ENCODE measurements around the gene MTOR.

MTOR gene

DNA sequence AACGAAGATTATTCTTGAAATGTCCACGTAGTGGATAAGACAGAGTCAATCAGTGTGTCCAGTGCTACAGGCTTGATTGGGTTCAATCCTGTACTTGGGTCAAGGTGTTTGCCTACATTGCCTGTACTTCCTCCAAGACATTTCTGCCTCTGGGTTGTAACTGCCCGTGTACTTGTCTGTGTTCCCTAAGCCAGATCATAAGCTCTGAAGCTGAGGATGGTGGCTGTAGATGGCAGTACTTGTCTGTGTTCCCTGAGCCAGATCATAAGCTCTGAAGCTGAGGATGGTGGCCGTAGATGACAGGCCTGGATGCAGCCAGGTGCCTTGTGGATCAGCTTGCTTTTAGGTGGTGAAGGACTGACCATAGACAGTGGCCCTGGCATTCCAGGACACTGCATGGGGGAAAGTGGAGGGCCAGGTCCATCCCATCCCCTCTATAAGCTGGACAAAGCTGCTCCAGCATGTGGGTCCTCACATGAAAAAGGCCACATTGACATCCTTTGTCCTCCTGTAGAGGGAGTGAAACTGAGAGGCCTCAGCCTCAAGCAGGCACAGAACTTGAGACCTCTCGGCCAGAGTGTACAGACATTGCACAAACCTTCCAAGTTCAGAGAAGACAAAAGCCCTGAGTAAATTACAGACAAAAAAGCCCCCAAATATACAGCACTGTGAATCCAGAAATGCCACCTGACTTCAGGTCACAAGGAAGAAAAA, 200.5 kb downstream of the MTOR start:
- TF ChIP-seq CTCF (conservative IDR thresholded peaks at IDR 0.05) = no peak
- peak overlapping the region; percentile 91 for H3K27ac ChIP-seq

DNA sequence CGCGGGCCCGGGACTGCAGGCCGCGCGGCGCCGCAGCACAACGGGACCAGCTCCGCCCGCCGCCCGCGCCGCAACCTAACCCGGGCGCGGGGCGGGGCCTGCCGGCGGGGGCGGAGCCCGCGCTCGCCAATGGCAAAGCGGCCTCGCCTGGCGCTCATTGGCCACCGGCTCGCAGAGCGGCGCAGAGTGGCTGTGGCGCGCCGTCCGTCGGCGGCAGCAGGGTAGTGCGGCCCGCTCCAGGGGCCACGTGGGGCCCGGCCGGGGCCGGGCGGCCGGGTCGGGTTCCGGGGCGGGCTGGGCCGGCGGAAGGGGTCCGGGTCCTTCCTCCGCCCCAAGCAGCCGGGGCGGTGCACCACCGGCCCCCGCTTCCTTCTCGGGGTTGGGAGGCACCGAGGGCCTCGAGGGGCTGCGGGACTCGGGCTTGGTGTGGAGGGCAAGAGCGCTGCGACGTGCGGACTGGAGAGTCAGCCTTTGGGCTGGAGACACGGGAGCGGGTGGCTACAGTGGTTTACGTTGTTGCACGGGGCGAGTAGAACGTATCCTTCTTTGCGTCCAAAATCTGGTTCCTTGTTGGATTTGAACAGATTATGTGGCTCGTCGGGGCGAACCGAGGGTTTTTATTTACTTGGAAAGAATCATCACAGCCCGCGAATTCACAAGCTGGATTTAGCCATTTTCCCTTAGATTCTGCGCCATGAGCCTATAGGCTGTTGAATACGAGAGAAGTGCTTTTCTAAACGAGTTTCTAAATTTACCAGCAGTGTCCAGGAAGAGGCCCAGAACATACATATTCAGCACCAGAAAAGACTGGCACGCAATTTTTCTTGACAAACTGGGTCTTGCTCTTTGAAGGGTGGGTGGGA, 202.2 kb downstream of the MTOR start, which contains the start of gene SRM:
TSS of gene SRM (minus strand) at position 51 of the 863 bp plus-strand sequence. CDS start 75 bp downstream, outside the sequence.
- no peak for TF ChIP-seq CTCF (conservative IDR thresholded peaks at IDR 0.05)
- peak within 1 kb of the TSS; percentile 91 for H3K27ac ChIP-seq

GRCh38 chr1:11059155-11059967, 203.0 kb downstream of the MTOR start:
- H3K27ac ChIP-seq = peak overlapping the region; percentile 91
- peak; percentile 15; the same call in 1 of the 2 replicates for TF ChIP-seq CTCF (conservative IDR thresholded peaks at IDR 0.05)

- no peak for TF ChIP-seq CTCF (conservative IDR thresholded peaks at IDR 0.05)
- H3K27ac ChIP-seq = peak overlapping the region; percentile 91
Observed at GRCh38 chr1:11058595-11059154, 203.7 kb downstream of the MTOR start.

- TF ChIP-seq CTCF (conservative IDR thresholded peaks at IDR 0.05) = no peak
- peak overlapping the region; percentile 91; the same call in 1 of the 2 replicates for H3K27ac ChIP-seq
Observed at GRCh38 chr1:11058026-11058425, 204.3 kb downstream of the MTOR start.

DNA sequence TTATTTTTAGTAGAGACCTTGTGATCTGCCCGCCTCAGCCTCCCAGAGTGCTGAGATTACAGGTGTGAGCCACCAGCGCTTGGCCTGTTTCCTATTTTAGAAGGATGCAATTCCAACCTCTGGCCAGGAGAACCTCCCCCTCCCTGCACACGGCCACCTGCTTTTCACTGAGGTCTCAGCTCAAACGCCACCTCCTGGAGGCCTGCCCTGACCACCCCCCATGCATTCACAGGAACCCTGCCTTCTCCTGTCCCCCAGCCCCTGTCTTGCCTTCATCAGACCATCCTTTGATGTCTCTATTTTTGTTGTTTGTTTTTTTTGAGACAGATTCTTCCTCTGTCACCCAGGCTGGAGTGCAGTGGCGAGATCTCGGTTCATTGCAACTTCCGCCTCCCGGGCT, 204.9 kb downstream of the MTOR start:
- H3K27ac ChIP-seq = no peak overlapping the region
- no peak for TF ChIP-seq CTCF (conservative IDR thresholded peaks at IDR 0.05)
